HepG2 (cell line): ENCODE results near the gene ATP5MG. TPM values are rescaled to one million over a fixed set of nuclear protein-coding genes. Genes with fewer than 3 reads are reported as not detected.

Experiments
- BCL6 ChIP-seq: IDR thresholded peaks from 2 replicates; pipeline ENCODE4 v1.6.1; 2016; ENCODE audit warnings: missing genetic modification reagents, missing compliant biosample characterization
- CREM ChIP-seq, 2 experiments: sonication (generic) in 1 of 2; formaldehyde crosslinking in 1 of 2; IDR thresholded peaks; 2 replicates each; pipeline versions ENCODE4 v1.4.0 to v1.6.1; 2016 to 2020; ENCODE audit warnings: antibody characterized with exemption in 1 of 2, mild to moderate bottlenecking in 1 of 2, missing genetic modification reagents in 1 of 2
- GABPA ChIP-seq, 2 experiments: IDR thresholded peaks; 2 replicates each; pipeline ENCODE4 v1.6.1; 2011 to 2016; ENCODE audit warnings: low read depth in 2 of 2, low read length in 1 of 2, missing biosample characterization in 1 of 2, missing genetic modification characterization in 1 of 2
- GABPB1 ChIP-seq: IDR thresholded peaks from 2 replicates; pipeline ENCODE4 v1.6.1; 2016; ENCODE audit warnings: mild to moderate bottlenecking, missing genetic modification reagents, moderate library complexity, missing compliant biosample characterization
- IKZF4 ChIP-seq: sonication (generic); formaldehyde crosslinking; IDR thresholded peaks from 2 replicates; pipeline ENCODE4 v1.5.1; 2020; ENCODE audit warnings: borderline replicate concordance, mild to moderate bottlenecking, low read depth, missing genetic modification reagents; ENCODE audit errors: not compliant biosample characterization
- KMT2B ChIP-seq: IDR thresholded peaks from 2 replicates; pipeline ENCODE4 v1.6.1; 2016; ENCODE audit warnings: missing genetic modification reagents, missing compliant biosample characterization
- LCORL ChIP-seq, 2 experiments: fragments of 450-650 bp in 1 of 2; sonication (generic) in 1 of 2; formaldehyde crosslinking in 1 of 2; IDR thresholded peaks; 2 replicates each; pipeline versions ENCODE4 v1.5.0 to v1.6.1; 2017 to 2020; ENCODE audit warnings: antibody characterized with exemption in 1 of 2, missing genetic modification reagents in 1 of 2
- MEIS1 ChIP-seq: sonication (generic); formaldehyde crosslinking; IDR thresholded peaks from 2 replicates; pipeline ENCODE4 v1.9.0; 2021; ENCODE audit warnings: mild to moderate bottlenecking, missing genetic modification reagents, moderate library complexity, borderline replicate concordance
- SRY ChIP-seq: sonication (generic); formaldehyde crosslinking; IDR thresholded peaks from 2 replicates; pipeline ENCODE4 v1.8.0; 2022; ENCODE audit warnings: mild to moderate bottlenecking, missing genetic modification reagents
- TEAD3 ChIP-seq: optimal IDR thresholded peaks from 2 replicates; pipeline ENCODE3; 2016; ENCODE audit warnings: borderline replicate concordance
- ZNF350 ChIP-seq: sonication (generic); formaldehyde crosslinking; IDR thresholded peaks from 2 replicates; pipeline ENCODE4 v1.4.0; 2020; ENCODE audit warnings: mild to moderate bottlenecking, low read depth, missing genetic modification reagents, borderline replicate concordance
- ZNF510 ChIP-seq: sonication (generic); formaldehyde crosslinking; IDR thresholded peaks from 2 replicates; pipeline ENCODE4 v1.4.0; 2020; ENCODE audit warnings: low read depth, mild to moderate bottlenecking, missing genetic modification reagents
- ZNF607 ChIP-seq: sonication (generic); formaldehyde crosslinking; IDR thresholded peaks from 2 replicates; pipeline ENCODE4 v1.5.1; 2020; ENCODE audit warnings: missing genetic modification reagents, mild to moderate bottlenecking, borderline replicate concordance
- polyA plus RNA-seq, 8 experiments: library from polyadenylated mRNA; depleted of rRNA in 3 of 8; stranded (reverse) in 7 of 8; unstranded in 1 of 8; fragments of >200 nt; fragmentation: Illumina TruSeq in 4 of 8; extraction: Trizol in 4 of 8; gene quantifications; 2 replicates each; pipeline versions ENCODE4 v1.2.1 to v1.2.3, GENCODE V29; 2011 to 2016; ENCODE audit warnings: low read depth in 4 of 8, missing spikeins in 1 of 8, mixed read lengths in 1 of 8; ENCODE audit not compliant: insufficient read depth in 1 of 8
- total RNA-seq, 5 experiments: library from RNA; depleted of rRNA; stranded (reverse); fragments of >200 nt; fragmentation: Illumina TruSeq; extraction: Trizol; gene quantifications; 2 replicates each; pipeline ENCODE4 v1.2.3, GENCODE V29; 2016; ENCODE audit warnings: low read depth in 1 of 5
- TF ChIP-seq, protein P1 (sequence below): sonication (generic); formaldehyde crosslinking; IDR thresholded peaks from 2 replicates; pipeline ENCODE4 v1.9.0; 2021; ENCODE audit warnings: missing genetic modification reagents, borderline replicate concordance
- TF ChIP-seq, protein P2 (sequence below): IDR thresholded peaks from 2 replicates; pipeline ENCODE4 v1.6.1; 2012; ENCODE audit warnings: inconsistent platforms
- TF ChIP-seq, protein P3 (sequence below): sonication (generic); formaldehyde crosslinking; IDR thresholded peaks from 2 replicates; pipeline ENCODE4 v1.4.0; 2020; ENCODE audit warnings: missing genetic modification reagents, borderline replicate concordance
- TF ChIP-seq, protein P4 (sequence below): IDR thresholded peaks from 2 replicates; pipeline ENCODE4 v1.6.1; 2016; ENCODE audit warnings: mild to moderate bottlenecking, missing biosample characterization, missing genetic modification reagents
- TF ChIP-seq, protein P5 (sequence below): sonication (generic); formaldehyde crosslinking; IDR thresholded peaks from 2 replicates; pipeline ENCODE4 v1.5.0; 2020; ENCODE audit warnings: missing genetic modification reagents
- TF ChIP-seq, protein P6 (sequence below): sonication (generic); formaldehyde crosslinking; IDR thresholded peaks from 2 replicates; pipeline ENCODE4 v1.4.0; 2020; ENCODE audit warnings: mild to moderate bottlenecking, low read depth, missing genetic modification reagents

The ATP5MG gene
- total and polyA plus RNA-seq, 2 of the 13 experiments (the other 11 are each of a cell fraction or from before 2014, with no cell fraction given), result 260 to 320 TPM

DNA sequence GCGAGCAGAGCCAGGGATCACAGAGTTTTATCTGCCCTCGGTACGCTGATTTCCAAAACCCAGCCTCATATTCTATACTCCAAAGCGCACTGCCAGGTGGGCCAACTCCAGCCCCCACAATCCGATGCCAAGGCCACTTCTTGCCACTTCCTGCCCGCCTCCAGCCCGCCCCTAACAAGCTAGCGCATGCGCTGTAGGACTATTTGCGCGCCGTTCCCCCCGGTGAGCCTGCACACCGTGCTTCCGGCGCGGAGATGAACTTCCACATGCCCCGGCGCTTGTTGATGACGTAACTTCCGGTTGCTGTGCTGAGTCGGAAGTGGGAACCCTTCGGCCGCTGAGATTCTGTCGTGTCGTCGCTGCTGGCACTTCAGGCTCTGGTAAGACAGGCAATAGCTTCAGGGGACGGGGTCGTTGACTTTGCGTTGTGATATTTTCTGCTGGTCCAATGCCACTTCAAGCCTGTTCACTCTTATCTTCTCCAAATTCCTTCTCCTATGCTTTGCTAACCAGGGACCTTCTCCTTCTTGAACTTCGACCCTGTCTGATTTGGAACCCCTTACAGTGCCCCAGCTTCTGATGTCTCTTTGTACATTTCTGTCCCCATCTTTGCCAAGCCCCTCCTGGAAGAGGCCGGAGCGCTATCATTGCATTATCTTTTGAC is 42.0 kb upstream of the ATP5MG start, which contains the start of gene UBE4A (continued):
- TF ChIP-seq SRY (CRISPR knock-in tag) (peak; percentile 49; the same call in 1 of the 2 replicates), LCORL (IDR thresholded peaks at IDR 0.05) (no peak; the same call in 1 of the 2 replicates), LCORL (CRISPR knock-in tag; IDR thresholded peaks at IDR 0.05) (no peak), BCL6 (0 out of 2 replicates have a peak, but pooled peaks have one; percentile 21), ZNF350 (CRISPR knock-in tag) (peak; percentile 87), GABPB1 (peak; percentile 100), IKZF4 (no peak), KMT2B (CRISPR knock-in tag) (peak; percentile 98), CREM (IDR thresholded peaks at IDR 0.05) (peak; percentile 99), CREM (CRISPR knock-in tag; IDR thresholded peaks at IDR 0.05) (peak; percentile 86), ZNF607 (CRISPR knock-in tag) (no peak), GABPA (IDR thresholded peaks at IDR 0.05; ENCODE audit: low read depth, low read length) (peak; percentile 98), GABPA (CRISPR knock-in tag; IDR thresholded peaks at IDR 0.05; ENCODE audit: low read depth) (peak; percentile 100), ZNF510 (CRISPR knock-in tag) (no peak), TEAD3 (CRISPR knock-in tag) (peak; percentile 90), MEIS1 (CRISPR knock-in tag) (no peak)
- TF ChIP-seq, protein P1, sequence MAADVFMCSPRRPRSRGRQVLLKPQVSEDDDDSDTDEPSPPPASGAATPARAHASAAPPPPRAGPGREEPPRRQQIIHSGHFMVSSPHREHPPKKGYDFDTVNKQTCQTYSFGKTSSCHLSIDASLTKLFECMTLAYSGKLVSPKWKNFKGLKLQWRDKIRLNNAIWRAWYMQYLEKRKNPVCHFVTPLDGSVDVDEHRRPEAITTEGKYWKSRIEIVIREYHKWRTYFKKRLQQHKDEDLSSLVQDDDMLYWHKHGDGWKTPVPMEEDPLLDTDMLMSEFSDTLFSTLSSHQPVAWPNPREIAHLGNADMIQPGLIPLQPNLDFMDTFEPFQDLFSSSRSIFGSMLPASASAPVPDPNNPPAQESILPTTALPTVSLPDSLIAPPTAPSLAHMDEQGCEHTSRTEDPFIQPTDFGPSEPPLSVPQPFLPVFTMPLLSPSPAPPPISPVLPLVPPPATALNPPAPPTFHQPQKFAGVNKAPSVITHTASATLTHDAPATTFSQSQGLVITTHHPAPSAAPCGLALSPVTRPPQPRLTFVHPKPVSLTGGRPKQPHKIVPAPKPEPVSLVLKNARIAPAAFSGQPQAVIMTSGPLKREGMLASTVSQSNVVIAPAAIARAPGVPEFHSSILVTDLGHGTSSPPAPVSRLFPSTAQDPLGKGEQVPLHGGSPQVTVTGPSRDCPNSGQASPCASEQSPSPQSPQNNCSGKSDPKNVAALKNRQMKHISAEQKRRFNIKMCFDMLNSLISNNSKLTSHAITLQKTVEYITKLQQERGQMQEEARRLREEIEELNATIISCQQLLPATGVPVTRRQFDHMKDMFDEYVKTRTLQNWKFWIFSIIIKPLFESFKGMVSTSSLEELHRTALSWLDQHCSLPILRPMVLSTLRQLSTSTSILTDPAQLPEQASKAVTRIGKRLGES (CRISPR knock-in tag), result no peak
- TF ChIP-seq, protein P2, sequence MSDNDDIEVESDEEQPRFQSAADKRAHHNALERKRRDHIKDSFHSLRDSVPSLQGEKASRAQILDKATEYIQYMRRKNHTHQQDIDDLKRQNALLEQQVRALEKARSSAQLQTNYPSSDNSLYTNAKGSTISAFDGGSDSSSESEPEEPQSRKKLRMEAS, result peak; percentile 86
- TF ChIP-seq, protein P3, sequence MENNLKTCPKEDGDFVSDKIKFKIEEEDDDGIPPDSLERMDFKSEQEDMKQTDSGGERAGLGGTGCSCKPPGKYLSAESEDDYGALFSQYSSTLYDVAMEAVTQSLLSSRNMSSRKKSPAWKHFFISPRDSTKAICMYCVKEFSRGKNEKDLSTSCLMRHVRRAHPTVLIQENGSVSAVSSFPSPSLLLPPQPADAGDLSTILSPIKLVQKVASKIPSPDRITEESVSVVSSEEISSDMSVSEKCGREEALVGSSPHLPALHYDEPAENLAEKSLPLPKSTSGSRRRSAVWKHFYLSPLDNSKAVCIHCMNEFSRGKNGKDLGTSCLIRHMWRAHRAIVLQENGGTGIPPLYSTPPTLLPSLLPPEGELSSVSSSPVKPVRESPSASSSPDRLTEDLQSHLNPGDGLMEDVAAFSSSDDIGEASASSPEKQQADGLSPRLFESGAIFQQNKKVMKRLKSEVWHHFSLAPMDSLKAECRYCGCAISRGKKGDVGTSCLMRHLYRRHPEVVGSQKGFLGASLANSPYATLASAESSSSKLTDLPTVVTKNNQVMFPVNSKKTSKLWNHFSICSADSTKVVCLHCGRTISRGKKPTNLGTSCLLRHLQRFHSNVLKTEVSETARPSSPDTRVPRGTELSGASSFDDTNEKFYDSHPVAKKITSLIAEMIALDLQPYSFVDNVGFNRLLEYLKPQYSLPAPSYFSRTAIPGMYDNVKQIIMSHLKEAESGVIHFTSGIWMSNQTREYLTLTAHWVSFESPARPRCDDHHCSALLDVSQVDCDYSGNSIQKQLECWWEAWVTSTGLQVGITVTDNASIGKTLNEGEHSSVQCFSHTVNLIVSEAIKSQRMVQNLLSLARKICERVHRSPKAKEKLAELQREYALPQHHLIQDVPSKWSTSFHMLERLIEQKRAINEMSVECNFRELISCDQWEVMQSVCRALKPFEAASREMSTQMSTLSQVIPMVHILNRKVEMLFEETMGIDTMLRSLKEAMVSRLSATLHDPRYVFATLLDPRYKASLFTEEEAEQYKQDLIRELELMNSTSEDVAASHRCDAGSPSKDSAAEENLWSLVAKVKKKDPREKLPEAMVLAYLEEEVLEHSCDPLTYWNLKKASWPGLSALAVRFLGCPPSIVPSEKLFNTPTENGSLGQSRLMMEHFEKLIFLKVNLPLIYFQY (CRISPR knock-in tag), result no peak
- TF ChIP-seq, protein P4, sequence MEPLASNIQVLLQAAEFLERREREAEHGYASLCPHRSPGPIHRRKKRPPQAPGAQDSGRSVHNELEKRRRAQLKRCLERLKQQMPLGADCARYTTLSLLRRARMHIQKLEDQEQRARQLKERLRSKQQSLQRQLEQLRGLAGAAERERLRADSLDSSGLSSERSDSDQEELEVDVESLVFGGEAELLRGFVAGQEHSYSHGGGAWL, result peak; percentile 90
- TF ChIP-seq, protein P5, sequence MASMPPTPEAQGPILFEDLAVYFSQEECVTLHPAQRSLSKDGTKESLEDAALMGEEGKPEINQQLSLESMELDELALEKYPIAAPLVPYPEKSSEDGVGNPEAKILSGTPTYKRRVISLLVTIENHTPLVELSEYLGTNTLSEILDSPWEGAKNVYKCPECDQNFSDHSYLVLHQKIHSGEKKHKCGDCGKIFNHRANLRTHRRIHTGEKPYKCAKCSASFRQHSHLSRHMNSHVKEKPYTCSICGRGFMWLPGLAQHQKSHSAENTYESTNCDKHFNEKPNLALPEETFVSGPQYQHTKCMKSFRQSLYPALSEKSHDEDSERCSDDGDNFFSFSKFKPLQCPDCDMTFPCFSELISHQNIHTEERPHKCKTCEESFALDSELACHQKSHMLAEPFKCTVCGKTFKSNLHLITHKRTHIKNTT (CRISPR knock-in tag), result no peak
- TF ChIP-seq, protein P6, sequence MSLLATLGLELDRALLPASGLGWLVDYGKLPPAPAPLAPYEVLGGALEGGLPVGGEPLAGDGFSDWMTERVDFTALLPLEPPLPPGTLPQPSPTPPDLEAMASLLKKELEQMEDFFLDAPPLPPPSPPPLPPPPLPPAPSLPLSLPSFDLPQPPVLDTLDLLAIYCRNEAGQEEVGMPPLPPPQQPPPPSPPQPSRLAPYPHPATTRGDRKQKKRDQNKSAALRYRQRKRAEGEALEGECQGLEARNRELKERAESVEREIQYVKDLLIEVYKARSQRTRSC (CRISPR knock-in tag), result no peak
